Upper lobe of left lung (tissue), 4 donors: ENCODE results near the gene HAVCR2.

ENCODE experiments used
- CTCF ChIP-seq, 6 experiments: fragments of 450-650 bp in 4 of 6; fragments of 200-600 bp in 2 of 6; sonication (generic) in 2 of 6; IDR thresholded peaks; one replicate each; pipeline ENCODE4 v1.5.1; 2016 to 2019; ENCODE audit warnings: antibody characterized with exemption in 6 of 6
- EP300 ChIP-seq, 4 donors: sonication (generic); formaldehyde crosslinking; IDR thresholded peaks; one replicate each; pipeline ENCODE4 v1.5.1; 2017; ENCODE audit warnings: antibody characterized with exemption in 4 of 4, control low read depth in 2 of 4
- POLR2A ChIP-seq, 4 donors: fragments of 450-650 bp; IDR thresholded peaks; one replicate each; pipeline ENCODE4 v1.5.1; 2016 to 2017; ENCODE audit warnings: antibody characterized with exemption in 4 of 4, mild to moderate bottlenecking in 2 of 4
- POLR2AphosphoS5 ChIP-seq, 2 donors: sonication (generic); formaldehyde crosslinking; IDR thresholded peaks; one replicate each; pipeline ENCODE4 v1.5.1; 2017; ENCODE audit warnings: antibody characterized with exemption in 2 of 2

- TF ChIP-seq CTCF (IDR thresholded peaks at IDR 0.05) = no peak
- TF ChIP-seq POLR2A (IDR thresholded peaks at IDR 0.05) = peak in 1 of 4 donors; percentile 5
- no peak for TF ChIP-seq POLR2AphosphoS5 (IDR thresholded peaks at IDR 0.05)
- no peak for TF ChIP-seq EP300 (IDR thresholded peaks at IDR 0.05)
Observed at GRCh38 chr5:157109744-157110143, 900 bp upstream of the HAVCR2 start.
